Thymus (tissue), 11 donors: ENCODE measurements around the gene GRHL1. TPM values are rescaled to one million over a fixed set of nuclear protein-coding genes. Genes with fewer than 3 reads are reported as not detected.

Experiments
- DNase-seq, 9 donors: peaks; one replicate each; pipeline ENCODE4 v3.0.0-alpha.2; 2013; ENCODE audit warnings: low spot score in 9 of 9, low read depth in 6 of 9, missing footprints in 1 of 9
- H3K27ac ChIP-seq, 2 donors: one replicate each; pipeline ENCODE4 v1.5.1; 2013; ENCODE audit warnings: control low read depth in 1 of 2, low read depth in 1 of 2, low read length in 1 of 2, mild to moderate bottlenecking in 1 of 2, moderate library complexity in 1 of 2
- H3K27me3 ChIP-seq, 2 donors: one replicate each; pipeline ENCODE4 v1.5.1; 2013; ENCODE audit warnings: low read length in 1 of 2; ENCODE audit not compliant: control insufficient read depth in 2 of 2, insufficient read depth in 1 of 2
- H3K36me3 ChIP-seq, 2 donors: one replicate each; pipeline ENCODE4 v1.5.1; 2013; ENCODE audit warnings: low read length in 1 of 2, mild to moderate bottlenecking in 1 of 2, moderate library complexity in 1 of 2; ENCODE audit not compliant: control insufficient read depth in 2 of 2, insufficient read depth in 2 of 2
- H3K4me1 ChIP-seq, 2 donors: one replicate each; pipeline ENCODE4 v1.5.1; 2013; ENCODE audit warnings: low read length in 2 of 2; ENCODE audit not compliant: control insufficient read depth in 2 of 2, insufficient read depth in 2 of 2
- H3K4me3 ChIP-seq, 2 donors: one replicate each; pipeline ENCODE4 v1.5.1; 2013; ENCODE audit warnings: low read length in 2 of 2, control low read depth in 1 of 2, mild to moderate bottlenecking in 1 of 2
- H3K9me3 ChIP-seq, 2 donors: one replicate each; pipeline ENCODE4 v1.5.1; 2013; ENCODE audit warnings: low read length in 1 of 2, mild to moderate bottlenecking in 1 of 2; ENCODE audit not compliant: control insufficient read depth in 2 of 2, insufficient read depth in 1 of 2
- WGBS: extraction: QIAGEN DNeasy Blood & Tissue Kit; methylation state at CpG from one replicate; pipeline ENCODE4 v1.1.7; 2013; 5-methylcytosine and 5-hydroxymethylcytosine counted together
- polyA plus RNA-seq: library from polyadenylated mRNA; stranded (reverse); fragments of 200-250 nt; gene quantifications from one replicate; pipeline ENCODE4 v1.2.3, GENCODE V29; 2013
- total RNA-seq: library from RNA; stranded (reverse); fragments of 120-200 nt; gene quantifications from one replicate; pipeline ENCODE4 v1.2.4, GENCODE V29; 2013
- donor health status: healthy.

GRHL1 gene
- total and polyA plus RNA-seq, 2 donors: 1.2 to 7.9 TPM

- DNase-seq: no peak
- Histone ChIP-seq H3K4me3 (no peak overlapping the region), H3K36me3 (no peaks in the 10 kb centered on the region), H3K27me3 (peaks cover 13 to 45% of the 10 kb centered on the region in 2 donors), H3K27ac (no peak overlapping the region), H3K4me1 (peaks cover 0 to 13% of the 10 kb centered on the region in 2 donors), H3K9me3 (peaks cover 6 to 13% of the 10 kb centered on the region in 2 donors)
- WGBS: 89% methylated on average over 10 of the region's 10 CpGs
Observed at GRCh38 chr2:10038123-10038522, 86.6 kb downstream of the GRHL1 start.

DNA sequence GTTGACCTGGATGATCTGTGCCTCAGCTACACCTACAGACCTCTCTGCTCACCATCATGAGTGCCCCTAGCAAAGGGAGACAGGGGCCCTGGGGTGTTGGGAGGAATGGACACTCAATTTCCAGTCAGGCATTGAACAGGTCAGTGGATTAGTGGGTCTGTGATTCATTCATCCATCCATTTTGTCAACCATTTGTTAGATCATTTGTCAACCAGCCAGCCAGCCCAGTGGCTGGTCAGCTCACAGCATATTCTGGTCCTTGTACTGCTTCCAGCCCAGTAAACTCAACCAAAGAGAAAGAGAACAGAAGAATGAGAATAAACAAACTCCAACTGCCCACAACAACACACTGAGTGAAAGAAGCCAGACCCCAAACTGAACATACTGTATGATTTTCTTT, 87.2 kb downstream of the GRHL1 start:
- no peak for DNase-seq
- H3K4me1 ChIP-seq: peaks cover 0 to 13% of the 10 kb centered on the region in 2 donors
- H3K27me3 ChIP-seq: peaks cover 18 to 48% of the 10 kb centered on the region in 2 donors
- no peak overlapping the region for H3K27ac ChIP-seq
- H3K36me3 ChIP-seq: no peaks in the 10 kb centered on the region
- peaks cover 6 to 13% of the 10 kb centered on the region in 2 donors for H3K9me3 ChIP-seq
- H3K4me3 ChIP-seq: no peak overlapping the region

DNA sequence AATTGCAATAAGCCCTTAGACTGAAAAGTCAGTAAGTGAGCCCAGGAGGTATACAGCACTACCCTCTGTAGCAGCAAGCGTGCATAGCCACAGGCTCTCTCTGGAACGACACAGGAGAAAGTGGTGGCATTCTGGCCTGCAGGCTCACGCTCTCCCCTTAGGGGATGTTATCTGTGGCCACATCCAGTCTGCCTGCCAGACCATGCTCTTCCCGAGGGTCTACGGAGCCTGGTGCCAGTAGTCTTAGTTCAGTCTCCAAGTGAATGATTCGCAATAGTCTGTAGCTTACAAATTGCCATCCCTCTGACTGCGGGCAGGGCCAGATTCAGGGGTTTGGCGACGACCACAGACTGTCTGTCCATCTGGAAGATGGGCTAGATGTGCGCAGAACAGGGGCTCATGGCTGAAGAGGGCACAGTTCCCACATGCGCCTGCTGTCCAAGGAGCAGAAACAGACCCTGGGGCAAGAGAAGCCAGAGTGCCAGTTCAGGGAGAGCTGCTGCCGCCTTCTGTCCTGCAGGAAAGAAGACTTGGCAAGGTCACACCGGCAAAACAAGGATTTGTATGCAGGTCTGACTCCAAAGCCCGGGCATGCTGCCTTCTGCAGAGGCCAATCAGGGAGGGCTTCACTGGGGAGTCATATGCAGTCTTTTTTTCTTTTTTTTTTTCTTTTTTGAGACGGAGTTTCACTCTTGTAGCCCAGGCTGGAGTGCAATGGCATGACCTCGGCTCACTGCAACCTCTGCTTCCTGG, 88.3 kb downstream of the GRHL1 start:
- no peak overlapping the region for H3K4me3 ChIP-seq
- 95% methylated on average over 16 of the region's 16 CpGs for WGBS

DNA sequence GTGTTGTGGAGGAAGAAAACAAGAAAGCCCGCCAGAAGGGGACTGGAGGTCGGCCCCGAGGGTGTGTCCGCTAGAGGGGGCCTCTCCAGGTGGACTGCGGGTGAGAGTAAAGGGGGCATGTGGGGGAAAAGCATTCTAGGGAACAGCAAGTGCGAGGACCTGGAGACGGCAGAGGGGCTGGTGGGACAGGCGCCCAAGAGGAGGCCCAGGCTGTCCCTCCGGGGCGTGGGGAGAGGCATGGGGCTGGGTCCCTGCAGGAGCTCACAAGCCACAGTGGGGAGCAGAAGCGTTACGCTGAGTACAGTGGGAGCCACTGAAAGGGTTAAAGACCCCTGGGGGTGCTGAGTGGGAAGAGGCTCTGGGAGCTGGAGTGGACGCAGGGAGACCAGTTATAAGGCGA, 90.2 kb downstream of the GRHL1 start:
- Histone ChIP-seq H3K36me3 (no peaks in the 10 kb centered on the region), H3K27ac (no peak overlapping the region), H3K4me1 (peaks cover 0 to 17% of the 10 kb centered on the region in 2 donors), H3K4me3 (no peak overlapping the region), H3K9me3 (peaks cover 9 to 13% of the 10 kb centered on the region in 2 donors), H3K27me3 (peaks cover 25 to 59% of the 10 kb centered on the region in 2 donors)
- 94% methylated on average over 14 of the region's 14 CpGs for WGBS
- no peak for DNase-seq

More for the DNA sequence above, 88.3 kb downstream of the GRHL1 start:
- Histone ChIP-seq H3K4me1 (peaks cover 0 to 20% of the 10 kb centered on the region in 2 donors), H3K36me3 (no peaks in the 10 kb centered on the region), H3K27ac (no peak overlapping the region), H3K27me3 (peaks cover 25 to 57% of the 10 kb centered on the region in 2 donors), H3K9me3 (peaks cover 9 to 13% of the 10 kb centered on the region in 2 donors)
- DNase-seq: no peak

- peak overlapping the region in 1 of 2 donors; percentile 74 for H3K27ac ChIP-seq
- peak overlapping the region; percentile 27 to 50 for H3K4me3 ChIP-seq
- H3K27me3 ChIP-seq: peaks cover 25 to 59% of the 10 kb centered on the region in 2 donors
- peaks cover 9 to 13% of the 10 kb centered on the region in 2 donors for H3K9me3 ChIP-seq
- WGBS: 37% methylated on average over 54 of the region's 54 CpGs
- no peaks in the 10 kb centered on the region for H3K36me3 ChIP-seq
- peaks cover 0 to 17% of the 10 kb centered on the region in 2 donors for H3K4me1 ChIP-seq
- peak in 3 of 9 donors; percentile 17 to 40 (median 30) for DNase-seq
Observed at GRCh38 chr2:10042301-10043161, 91.0 kb downstream of the GRHL1 start.

GRCh38 chr2:10043256-10043905, 91.9 kb downstream of the GRHL1 start, which contains the start of gene KLF11:
Gene KLF11 (plus strand): TSS chr2:10043550. CDS start chr2:10043717, 167 bp downstream.
- H3K27ac ChIP-seq: peak within 1 kb of the TSS; percentile 74 to 85
- H3K4me1 ChIP-seq: peaks cover 0 to 17% of the 10 kb centered on the region in 2 donors
- H3K4me3 ChIP-seq: peak within 1 kb of the TSS; percentile 27 to 50
- peaks cover 25 to 55% of the 10 kb centered on the region in 2 donors for H3K27me3 ChIP-seq
- H3K36me3 ChIP-seq: no peaks in the 10 kb centered on the region
- H3K9me3 ChIP-seq: peaks cover 9 to 13% of the 10 kb centered on the region in 2 donors
- 2% methylated on average over 96 of the region's 104 CpGs for WGBS
- peak in 7 of 9 donors; percentile 33 to 78 (median 58) for DNase-seq

GRCh38 chr2:10043906-10044601, 92.6 kb downstream of the GRHL1 start:
- 31% methylated on average over 83 of the region's 90 CpGs for WGBS
- Histone ChIP-seq H3K36me3 (no peaks in the 10 kb centered on the region), H3K4me3 (peak overlapping the region; percentile 18 to 50), H3K9me3 (peaks cover 9 to 13% of the 10 kb centered on the region in 2 donors), H3K27me3 (peaks cover 25 to 55% of the 10 kb centered on the region in 2 donors), H3K4me1 (peaks cover 0 to 17% of the 10 kb centered on the region in 2 donors), H3K27ac (peak overlapping the region; percentile 55 to 85)
- DNase-seq: peak in 7 of 9 donors; percentile 39 to 76 (median 66)

- 97% methylated on average over 20 of the region's 20 CpGs for WGBS
- H3K36me3 ChIP-seq: no peaks in the 10 kb centered on the region
- peaks cover 0 to 17% of the 10 kb centered on the region in 2 donors for H3K4me1 ChIP-seq
- no peak overlapping the region for H3K4me3 ChIP-seq
- peaks cover 25 to 44% of the 10 kb centered on the region in 2 donors for H3K27me3 ChIP-seq
- H3K27ac ChIP-seq: no peak overlapping the region
- H3K9me3 ChIP-seq: peaks cover 9 to 13% of the 10 kb centered on the region in 2 donors
- DNase-seq: no peak
Observed at GRCh38 chr2:10045561-10046355, 94.3 kb downstream of the GRHL1 start.
